ENCODE data around the gene FGGY. TPM values are rescaled to one million over a fixed set of nuclear protein-coding genes. Genes with fewer than 3 reads are reported as not detected.

The FGGY gene
- total RNA-seq, 1 experiment from 2014 or later: 6.4 TPM

DNA sequence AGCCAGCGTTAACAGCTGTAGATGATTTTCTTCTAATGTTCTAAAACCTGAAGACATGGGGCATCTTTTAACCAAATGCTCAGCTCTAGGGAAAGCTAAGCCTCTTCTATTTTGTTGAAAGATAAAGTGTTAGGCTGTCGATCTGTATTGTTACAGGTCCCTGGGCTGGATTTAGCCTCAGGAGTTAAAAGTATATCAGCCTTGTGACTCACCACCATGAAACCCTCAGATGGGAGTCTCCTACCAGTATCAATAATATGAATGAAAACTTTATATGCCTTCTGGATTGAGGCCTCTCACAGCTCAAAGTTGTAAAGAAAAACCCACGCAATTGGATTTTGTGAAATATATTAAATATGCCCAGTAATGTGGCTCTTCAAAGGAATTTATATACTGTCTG, 231.6 kb downstream of the FGGY start:
- no peak for DNase-seq
- no peak overlapping the region for H3K4me3 ChIP-seq (ENCODE audit: low read depth, low read length)
- no peaks in the 10 kb centered on the region for H3K4me1 ChIP-seq
- H3K4me1 Mint-ChIP-seq (ENCODE audit: low read depth, unreplicated experiment): no peaks in the 10 kb centered on the region
- no peaks in the 10 kb centered on the region for H3K9me3 ChIP-seq
- no peaks in the 10 kb centered on the region for H3K27me3 ChIP-seq (replicated peaks; ENCODE audit: control insufficient read depth, insufficient read depth, low read length)
- ChIA-PET CTCF (no interaction called here), POLR2A (no interaction called here)
- no peak overlapping the region for H3K4me3 Mint-ChIP-seq (ENCODE audit: unreplicated experiment)
- intact Hi-C loops (cut with micrococcal nuclease; ENCODE audit: unreplicated experiment): loop anchor here (1.0 kb wide), 1 partner anchor 32 kb away; no protein-coding TSS in a partner anchor
- no peak for TF ChIP-seq CTCF (IDR thresholded peaks at IDR 0.05; ENCODE audit: insufficient read depth in 1 of 2, low read depth in 1 of 2, low read length in 1 of 2, severe bottlenecking in 1 of 2, unreplicated experiment in 1 of 2)
- no peaks in the 10 kb centered on the region for H3K36me3 Mint-ChIP-seq (ENCODE audit: insufficient read depth, unreplicated experiment)
- no peak overlapping the region for H3K27ac Mint-ChIP-seq (ENCODE audit: unreplicated experiment)
- H3K27me3 Mint-ChIP-seq (ENCODE audit: insufficient read depth, unreplicated experiment): no peaks in the 10 kb centered on the region
- H3K36me3 ChIP-seq (ENCODE audit: control insufficient read depth, insufficient read depth, low read length): no peaks in the 10 kb centered on the region
- no TSS peak for BruUV-seq (replicated peaks)
- H3K9me3 Mint-ChIP-seq (ENCODE audit: unreplicated experiment): no peaks in the 10 kb centered on the region

- no peaks in the 10 kb centered on the region for H3K9me3 Mint-ChIP-seq (ENCODE audit: unreplicated experiment)
- no peak for DNase-seq
- no peaks in the 10 kb centered on the region for H3K36me3 Mint-ChIP-seq (ENCODE audit: insufficient read depth, unreplicated experiment)
- H3K4me3 Mint-ChIP-seq (ENCODE audit: unreplicated experiment): no peak overlapping the region
- TF ChIP-seq CTCF (IDR thresholded peaks at IDR 0.05; ENCODE audit: insufficient read depth in 1 of 2, low read depth in 1 of 2, low read length in 1 of 2, severe bottlenecking in 1 of 2, unreplicated experiment in 1 of 2): no peak
- H3K4me1 Mint-ChIP-seq (ENCODE audit: low read depth, unreplicated experiment): no peaks in the 10 kb centered on the region
- POLR2A ChIA-PET: no interaction called here
- H3K27me3 Mint-ChIP-seq (ENCODE audit: insufficient read depth, unreplicated experiment): no peaks in the 10 kb centered on the region
- Histone ChIP-seq H3K27me3 (replicated peaks; ENCODE audit: control insufficient read depth, insufficient read depth, low read length) (no peaks in the 10 kb centered on the region), H3K9me3 (no peaks in the 10 kb centered on the region), H3K4me1 (no peaks in the 10 kb centered on the region), H3K4me3 (ENCODE audit: low read depth, low read length) (no peak overlapping the region), H3K36me3 (ENCODE audit: control insufficient read depth, insufficient read depth, low read length) (no peaks in the 10 kb centered on the region)
- no TSS peak for BruUV-seq (replicated peaks)
- H3K27ac Mint-ChIP-seq (ENCODE audit: unreplicated experiment): no peak overlapping the region
- intact Hi-C loops (cut with micrococcal nuclease; ENCODE audit: unreplicated experiment): loop anchor here (1.0 kb wide), 1 partner anchor 31 kb away; no protein-coding TSS in a partner anchor
- CTCF ChIA-PET: no interaction called here
These were observed 232.0 kb downstream of the FGGY start for GRCh38 chr1:59528900-59529299.

DNA sequence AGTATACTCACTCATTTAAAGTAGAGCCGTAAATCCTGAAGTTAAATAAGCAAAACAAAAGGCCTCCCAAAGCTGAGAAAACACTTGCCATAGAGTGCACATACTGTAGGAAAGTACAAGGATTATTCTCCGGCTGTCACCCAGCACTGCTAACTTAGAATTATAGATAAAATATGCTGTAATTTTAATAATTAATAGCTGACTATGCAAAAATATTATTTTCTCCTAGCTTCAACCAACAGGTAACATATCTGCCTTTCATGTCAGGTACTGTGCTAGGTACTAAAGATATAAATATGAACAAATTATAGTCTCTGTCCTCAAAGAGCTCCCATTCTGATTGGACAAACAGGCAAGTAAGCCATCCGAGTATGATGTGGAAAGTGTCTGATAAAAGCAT, 233.2 kb downstream of the FGGY start:
- DNase-seq: no peak
- ChIA-PET CTCF (no interaction called here), POLR2A (no interaction called here)
- Histone ChIP-seq H3K9me3 (no peaks in the 10 kb centered on the region), H3K36me3 (ENCODE audit: control insufficient read depth, insufficient read depth, low read length) (no peaks in the 10 kb centered on the region), H3K4me3 (ENCODE audit: low read depth, low read length) (no peak overlapping the region), H3K4me1 (no peaks in the 10 kb centered on the region), H3K27me3 (replicated peaks; ENCODE audit: control insufficient read depth, insufficient read depth, low read length) (no peaks in the 10 kb centered on the region)
- H3K27ac Mint-ChIP-seq (ENCODE audit: unreplicated experiment): no peak overlapping the region
- intact Hi-C loops (cut with micrococcal nuclease; ENCODE audit: unreplicated experiment): no loop called here
- no peaks in the 10 kb centered on the region for H3K9me3 Mint-ChIP-seq (ENCODE audit: unreplicated experiment)
- TF ChIP-seq CTCF (IDR thresholded peaks at IDR 0.05; ENCODE audit: insufficient read depth in 1 of 2, low read depth in 1 of 2, low read length in 1 of 2, severe bottlenecking in 1 of 2, unreplicated experiment in 1 of 2): no peak
- H3K4me1 Mint-ChIP-seq (ENCODE audit: low read depth, unreplicated experiment): no peaks in the 10 kb centered on the region
- H3K27me3 Mint-ChIP-seq (ENCODE audit: insufficient read depth, unreplicated experiment): no peaks in the 10 kb centered on the region
- no peaks in the 10 kb centered on the region for H3K36me3 Mint-ChIP-seq (ENCODE audit: insufficient read depth, unreplicated experiment)
- H3K4me3 Mint-ChIP-seq (ENCODE audit: unreplicated experiment): no peak overlapping the region
- BruUV-seq (replicated peaks): no TSS peak

Measured in Caco-2 (cell line).